WERI-Rb-1 (cell line): ENCODE measurements around the gene FRG2C.
"Not testable (repeated sequence)": the region's sequence is repeated elsewhere in the genome, so short reads cannot be mapped to it uniquely, and the experiment has no call there.

ENCODE experiments used
- DNase-seq: peaks from one replicate; pipeline ENCODE4 v3.0.0-alpha.2; 2020
- H3K27ac ChIP-seq: fragments of 250-450 bp; sonication (Bioruptor Pico); 2 replicates; pipeline ENCODE4 v1.5.1; 2020; ENCODE audit warnings: mild to moderate bottlenecking, moderate library complexity
- H3K27me3 ChIP-seq: fragments of 250-450 bp; sonication (Bioruptor Pico); 2 replicates; pipeline ENCODE4 v1.5.1; 2021; ENCODE audit warnings: mild to moderate bottlenecking, low read depth, moderate library complexity; ENCODE audit not compliant: insufficient read depth, severe bottlenecking
- H3K36me3 ChIP-seq: fragments of 250-450 bp; sonication (Bioruptor Pico); 2 replicates; pipeline ENCODE4 v1.5.1; 2020; ENCODE audit warnings: mild to moderate bottlenecking, moderate library complexity
- H3K4me3 ChIP-seq: 2 replicates; pipeline ENCODE4 v1.5.1; 2011; ENCODE audit warnings: low read depth, mild to moderate bottlenecking, control low read depth, low read length
- H3K9me3 ChIP-seq: fragments of 250-450 bp; sonication (Bioruptor Pico); 2 replicates; pipeline ENCODE4 v1.5.1; 2021; ENCODE audit warnings: mild to moderate bottlenecking, moderate library complexity; ENCODE audit not compliant: severe bottlenecking
- TF ChIP-seq, protein P1 (sequence below): IDR thresholded peaks from 2 replicates; pipeline ENCODE4 v1.5.1; 2011; ENCODE audit warnings: low read depth, mild to moderate bottlenecking, control low read depth, inconsistent platforms, low read length

The FRG2C gene

DNA sequence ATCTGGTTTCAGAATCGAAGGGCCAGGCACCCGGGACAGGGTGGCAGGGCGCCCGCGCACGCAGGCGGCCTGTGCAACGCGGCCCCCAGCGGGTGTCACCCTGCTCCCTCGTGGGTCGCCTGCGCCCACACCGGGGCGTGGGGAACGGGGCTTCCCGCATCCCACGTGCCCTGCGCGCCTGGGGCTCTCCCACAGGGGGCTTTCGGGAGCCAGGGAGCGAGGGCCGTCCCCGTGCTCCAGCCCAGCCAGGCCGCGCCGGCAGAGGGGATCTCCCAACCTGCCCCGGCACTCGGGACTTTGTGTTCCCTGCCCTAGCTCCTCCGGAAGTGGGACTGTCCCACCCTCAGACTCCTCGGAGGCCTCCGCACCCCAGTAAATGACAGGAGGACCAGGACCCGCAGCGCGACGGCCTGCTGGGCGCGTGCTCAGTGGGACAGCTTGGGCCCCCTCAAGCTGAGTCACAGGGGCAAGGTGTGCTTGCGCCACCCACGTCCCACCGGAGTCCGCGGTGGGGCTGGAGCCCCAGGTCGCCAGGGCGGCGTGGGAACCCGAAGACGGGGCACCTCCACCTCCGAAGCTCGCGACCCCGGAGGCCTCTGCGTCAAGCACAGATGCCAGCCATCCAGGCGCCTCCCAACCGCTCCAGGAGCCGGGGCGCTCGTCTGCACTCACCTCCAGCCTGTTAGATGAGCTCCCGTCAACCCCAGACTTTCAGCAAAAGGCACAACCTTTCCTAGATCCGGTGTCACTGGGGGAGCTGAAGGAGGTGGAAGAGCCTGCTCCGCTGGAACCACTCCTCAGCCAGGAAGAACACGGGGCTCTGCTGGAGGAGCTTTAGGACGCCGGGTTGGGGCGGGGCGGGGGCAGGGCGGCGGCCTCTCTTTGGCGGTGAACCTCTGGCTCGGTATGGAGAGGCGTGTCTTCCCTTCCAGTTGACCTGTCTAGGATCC lies 5.5 kb downstream of the FRG2C start:
- H3K36me3 ChIP-seq, H3K27me3 ChIP-seq, H3K27ac ChIP-seq, H3K4me3 ChIP-seq, H3K9me3 ChIP-seq, DNase-seq: not testable (repeated sequence)

DNA sequence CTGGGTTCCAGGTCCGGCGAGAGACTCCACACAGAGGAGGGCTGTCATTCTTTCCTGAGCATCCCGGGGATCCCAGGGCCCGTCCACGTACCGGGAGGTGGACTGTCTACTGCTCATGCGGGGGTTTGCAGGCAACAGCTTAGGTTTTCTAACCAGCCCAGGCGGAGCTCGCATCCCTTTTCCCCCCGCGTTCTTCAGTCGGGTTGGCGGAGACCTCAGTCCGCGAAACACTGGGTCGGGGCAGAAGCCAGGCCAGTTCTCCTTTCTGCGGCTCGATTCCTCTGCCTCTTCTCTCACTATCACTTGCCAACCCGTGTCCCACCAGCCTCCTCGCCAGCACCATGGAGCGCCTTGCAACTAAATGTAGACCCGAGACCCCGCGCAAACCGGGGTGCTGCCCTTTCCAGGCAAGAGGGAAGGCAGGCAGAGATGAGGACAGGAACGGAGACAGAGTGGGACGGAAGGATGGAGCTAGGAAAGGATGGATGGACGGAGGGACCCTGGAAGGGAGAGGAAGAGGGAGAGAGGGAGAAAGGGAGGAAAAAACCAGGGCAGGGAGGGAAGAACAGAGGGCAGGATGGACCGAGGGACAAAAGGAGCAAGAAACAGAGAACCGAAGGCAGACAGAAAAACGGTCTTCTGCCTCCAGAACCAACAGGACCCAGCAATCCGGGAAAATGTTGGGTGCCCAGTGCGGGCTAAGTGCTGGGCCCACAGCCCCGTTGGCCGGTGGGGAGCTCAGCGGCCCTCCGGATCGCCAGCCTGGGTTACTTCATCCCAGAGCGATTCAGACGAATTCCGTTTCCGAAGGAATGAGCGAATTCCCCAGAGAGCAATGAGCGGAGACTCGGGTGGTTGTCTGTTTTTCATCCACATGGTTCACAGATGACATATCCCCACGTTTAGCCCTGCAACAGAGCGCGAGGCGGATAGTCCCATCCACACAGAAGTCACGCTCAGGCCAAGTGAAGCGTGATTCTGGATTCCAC lies 6.5 kb downstream of the FRG2C start:
- H3K27me3 ChIP-seq, H3K4me3 ChIP-seq, H3K27ac ChIP-seq, H3K9me3 ChIP-seq, DNase-seq, H3K36me3 ChIP-seq: not testable (repeated sequence)

DNA sequence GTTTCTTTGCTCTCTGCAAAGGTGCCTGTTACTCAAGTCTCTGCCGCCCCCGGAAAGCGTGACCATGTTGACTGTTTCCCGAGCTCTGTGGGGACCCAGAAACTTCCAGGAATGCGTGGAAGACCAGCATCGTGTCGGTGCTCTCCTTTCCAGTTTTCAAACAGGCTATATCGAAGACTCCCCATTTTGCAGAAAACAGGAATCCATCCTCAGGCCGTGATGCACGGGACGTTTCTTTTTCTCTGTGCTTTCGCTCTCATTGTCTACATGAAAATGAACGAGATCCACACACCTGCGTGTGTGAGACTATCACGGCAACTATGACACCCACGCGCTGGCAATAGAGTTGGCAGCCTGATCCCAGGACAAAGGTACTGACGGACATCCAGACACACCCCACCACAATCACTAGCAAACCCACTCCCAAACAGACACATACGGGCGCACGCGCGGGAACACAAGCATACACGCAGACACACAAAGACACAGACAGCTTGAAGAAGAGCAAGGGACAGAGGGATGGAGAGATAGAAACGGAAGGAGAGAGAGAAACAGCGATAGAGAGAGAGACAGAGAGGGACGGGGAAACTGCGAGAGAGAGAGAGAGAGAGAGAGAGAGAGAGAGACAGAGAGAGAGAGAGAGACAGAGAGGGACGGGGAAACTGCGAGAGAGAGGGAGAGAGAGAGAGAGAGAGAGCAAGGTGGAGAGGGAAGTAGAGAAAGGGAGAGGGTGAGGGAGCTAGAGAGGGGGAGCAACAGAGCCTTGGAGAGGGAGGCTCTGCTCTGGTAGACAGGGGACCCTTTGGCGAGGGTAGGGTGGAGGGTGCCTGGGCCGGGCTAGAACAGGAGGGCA lies 7.4 kb downstream of the FRG2C start:
- not testable (repeated sequence) for H3K27me3 ChIP-seq, DNase-seq, H3K27ac ChIP-seq, H3K9me3 ChIP-seq, H3K36me3 ChIP-seq
- H3K4me3 ChIP-seq, result peak overlapping the region; percentile 37

DNA sequence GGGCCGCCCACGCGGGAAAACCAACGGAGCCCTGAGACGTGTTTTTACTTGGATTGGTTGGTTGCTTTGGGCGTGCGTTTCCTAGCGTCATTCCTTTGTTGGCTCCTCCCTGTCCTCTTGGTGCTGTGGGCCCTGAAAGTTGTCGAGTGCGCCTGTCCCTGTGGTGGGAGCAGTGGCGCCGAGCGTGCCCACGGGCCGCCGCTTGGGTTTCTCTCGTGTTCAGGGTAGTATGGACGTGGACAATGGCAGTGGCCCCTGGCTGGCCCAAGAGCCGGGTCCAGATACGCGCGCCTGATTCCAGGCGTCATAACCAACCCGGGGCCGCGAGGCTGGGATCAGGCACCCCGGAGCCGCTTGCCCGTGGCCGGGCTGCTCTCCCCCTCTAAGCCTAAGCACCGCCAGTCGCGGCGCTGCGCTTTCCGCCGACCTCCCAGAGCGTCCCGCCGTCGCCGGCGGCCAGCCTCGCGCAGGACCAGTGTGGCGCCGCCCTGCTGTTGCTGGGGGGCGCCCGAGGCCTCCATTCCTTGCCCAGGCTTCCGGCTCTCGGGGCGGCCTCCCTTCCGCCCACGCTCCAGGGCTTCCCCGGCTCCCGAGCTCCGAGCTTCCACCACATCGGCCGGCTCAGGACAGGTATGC lies 8.1 kb downstream of the FRG2C start:
- DNase-seq, result peak; percentile 82
- Histone ChIP-seq H3K4me3 (peak overlapping the region; percentile 37), H3K27ac (peak overlapping the region; percentile 48; the same call in 1 of the 2 replicates)
- not testable (repeated sequence) for H3K9me3 ChIP-seq, H3K27me3 ChIP-seq, H3K36me3 ChIP-seq
- TF ChIP-seq, protein P1, sequence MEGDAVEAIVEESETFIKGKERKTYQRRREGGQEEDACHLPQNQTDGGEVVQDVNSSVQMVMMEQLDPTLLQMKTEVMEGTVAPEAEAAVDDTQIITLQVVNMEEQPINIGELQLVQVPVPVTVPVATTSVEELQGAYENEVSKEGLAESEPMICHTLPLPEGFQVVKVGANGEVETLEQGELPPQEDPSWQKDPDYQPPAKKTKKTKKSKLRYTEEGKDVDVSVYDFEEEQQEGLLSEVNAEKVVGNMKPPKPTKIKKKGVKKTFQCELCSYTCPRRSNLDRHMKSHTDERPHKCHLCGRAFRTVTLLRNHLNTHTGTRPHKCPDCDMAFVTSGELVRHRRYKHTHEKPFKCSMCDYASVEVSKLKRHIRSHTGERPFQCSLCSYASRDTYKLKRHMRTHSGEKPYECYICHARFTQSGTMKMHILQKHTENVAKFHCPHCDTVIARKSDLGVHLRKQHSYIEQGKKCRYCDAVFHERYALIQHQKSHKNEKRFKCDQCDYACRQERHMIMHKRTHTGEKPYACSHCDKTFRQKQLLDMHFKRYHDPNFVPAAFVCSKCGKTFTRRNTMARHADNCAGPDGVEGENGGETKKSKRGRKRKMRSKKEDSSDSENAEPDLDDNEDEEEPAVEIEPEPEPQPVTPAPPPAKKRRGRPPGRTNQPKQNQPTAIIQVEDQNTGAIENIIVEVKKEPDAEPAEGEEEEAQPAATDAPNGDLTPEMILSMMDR, result peak; percentile 58

DNA sequence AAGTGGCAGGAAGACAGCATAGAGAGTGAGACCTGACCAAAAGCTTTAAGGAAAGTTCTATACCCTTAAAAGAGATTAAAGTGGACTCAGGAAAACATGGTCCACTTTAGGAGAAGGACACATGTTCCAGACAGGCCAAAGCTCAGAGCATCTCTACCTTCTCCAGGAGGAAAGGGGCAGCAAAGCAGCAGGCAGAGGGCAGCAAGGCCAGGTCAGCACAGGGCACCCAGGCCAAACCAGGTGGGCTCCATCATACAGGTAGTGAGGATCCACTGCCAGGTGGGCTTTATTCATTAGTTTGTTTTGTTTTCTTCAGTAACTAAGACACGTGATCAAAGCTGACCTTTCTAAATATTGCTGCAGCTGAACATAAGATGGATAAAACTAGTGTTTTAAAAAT lies 19.8 kb downstream of the FRG2C start:
- DNase-seq, H3K27me3 ChIP-seq, H3K9me3 ChIP-seq, H3K36me3 ChIP-seq, H3K27ac ChIP-seq, H3K4me3 ChIP-seq: not testable (repeated sequence)

DNA sequence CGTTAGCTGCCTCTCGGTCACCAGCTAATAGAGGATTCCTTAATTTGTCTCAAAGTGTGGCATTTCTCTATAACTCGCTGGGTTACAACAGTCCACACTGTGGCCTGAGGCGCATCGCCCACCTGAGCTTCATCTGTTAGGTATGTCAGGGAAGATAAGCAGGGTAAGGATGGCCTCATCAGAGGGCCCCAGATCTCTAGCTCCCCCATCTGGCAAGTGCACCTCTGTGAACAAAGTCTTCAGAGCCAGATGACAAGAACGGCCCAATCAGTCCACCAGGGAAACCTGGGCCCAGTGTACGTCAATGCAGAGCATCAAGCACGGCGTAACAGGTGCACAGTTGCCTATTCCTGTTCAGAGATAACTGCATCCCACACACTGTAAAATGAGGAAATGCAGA lies 23.2 kb downstream of the FRG2C start:
- Histone ChIP-seq H3K4me3 (no peak overlapping the region), H3K27me3 (no peaks in the 10 kb centered on the region), H3K27ac (no peak overlapping the region), H3K9me3 (no peaks in the 10 kb centered on the region), H3K36me3 (no peaks in the 10 kb centered on the region)
- no peak for DNase-seq
- TF ChIP-seq, protein P1, result peak; percentile 25; the same call in 1 of the 2 replicates

DNA sequence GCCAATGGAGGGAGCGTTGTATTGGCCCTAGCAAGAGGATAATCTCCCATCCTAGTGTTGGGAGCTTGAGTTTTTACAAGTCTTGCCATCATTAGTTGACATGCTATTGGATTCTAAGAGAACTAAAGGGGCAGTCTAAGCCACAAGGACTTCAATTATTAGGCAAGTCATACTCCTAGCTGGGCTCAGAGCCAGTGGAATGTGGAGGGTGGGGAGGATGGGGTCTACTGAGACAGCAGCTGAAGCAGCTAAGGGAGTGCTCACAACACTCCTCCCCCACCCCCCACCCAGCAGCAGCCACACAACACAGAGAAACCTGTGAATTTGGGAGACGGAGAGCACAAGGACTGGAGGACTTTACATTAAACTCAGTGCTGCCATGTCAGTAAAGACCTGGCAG lies 27.9 kb downstream of the FRG2C start:
- no peak for DNase-seq
- TF ChIP-seq, protein P1, result no peak
- H3K36me3 ChIP-seq, result no peaks in the 10 kb centered on the region
- H3K4me3 ChIP-seq, result no peak overlapping the region
- H3K27ac ChIP-seq, result no peak overlapping the region
- H3K27me3 ChIP-seq, result no peaks in the 10 kb centered on the region
- no peaks in the 10 kb centered on the region for H3K9me3 ChIP-seq
